Sigmoid colon (tissue), 4 donors: ENCODE results near the gene TMEM45B.

ENCODE experiments used
- CTCF ChIP-seq, 4 experiments: fragments of 450-650 bp in 3 of 4; fragments of 200-600 bp in 1 of 4; IDR thresholded peaks; one replicate each; pipeline ENCODE4 v1.5.1; 2016 to 2019; ENCODE audit warnings: antibody characterized with exemption in 4 of 4, mild to moderate bottlenecking in 3 of 4, moderate library complexity in 2 of 4
- EP300 ChIP-seq, 4 donors: sonication (generic); formaldehyde crosslinking; IDR thresholded peaks; one replicate each; pipeline ENCODE4 v1.6.1; 2017; ENCODE audit warnings: antibody characterized with exemption in 4 of 4

GRCh38 chr11:129861702-129862522 lies 46.3 kb downstream of the TMEM45B start:
- TF ChIP-seq CTCF (IDR thresholded peaks at IDR 0.05) (no peak), EP300 (IDR thresholded peaks at IDR 0.05) (no peak)
